ENCODE results near the gene DNAH11. TPM values are rescaled to one million over a fixed set of nuclear protein-coding genes. Genes with fewer than 3 reads are reported as not detected.
"Not testable (repeated sequence)": the region's sequence is repeated elsewhere in the genome, so short reads cannot be mapped to it uniquely, and the experiment has no call there.

The DNAH11 gene
- total and polyA plus RNA-seq, 4 donors = 1.8 to 24.7 (median 8.1) TPM

GRCh38 chr7:21526448-21526847 lies 16.4 kb upstream of the DNAH11 start:
- H3K9ac ChIP-seq (ENCODE audit: insufficient read depth in 1 of 2, low read length in 2 of 2) = no peak overlapping the region
- ATAC-seq (ENCODE audit: insufficient read depth, low FRiP score) (no peak), DNase-seq (no peak)
- H3K36me3 ChIP-seq (ENCODE audit: control insufficient read depth in 4 of 4, insufficient read depth in 4 of 4, low read length in 4 of 4) = no peaks in the 10 kb centered on the region
- H3K9me3 ChIP-seq (ENCODE audit: control insufficient read depth in 4 of 4, insufficient read depth in 3 of 4, low read length in 3 of 4) = peaks cover 0 to 7% (median 2%) of the 10 kb centered on the region in 4 donors
- H3K4me3 ChIP-seq = no peak overlapping the region
- TF ChIP-seq CTCF (IDR thresholded peaks at IDR 0.05; ENCODE audit: control extremely low read depth, extremely low read depth) = no peak
- 93 to 98% methylated on average over 3 of the region's 3 CpGs for WGBS, 2 donors
- no peaks in the 10 kb centered on the region for H3K4me1 ChIP-seq (ENCODE audit: control insufficient read depth in 5 of 5, insufficient read depth in 5 of 5, low read length in 5 of 5)
- H3K27ac ChIP-seq (ENCODE audit: low read depth in 1 of 2, low read length in 1 of 2) = no peak overlapping the region
- peaks cover 0 to 2% (median 2%) of the 10 kb centered on the region in 3 donors for H3K27me3 ChIP-seq (ENCODE audit: control insufficient read depth in 3 of 3, insufficient read depth in 3 of 3, low read length in 2 of 3)

GRCh38 chr7:21532485-21532884 lies 10.4 kb upstream of the DNAH11 start:
- ATAC-seq (ENCODE audit: insufficient read depth, low FRiP score); H3K27ac ChIP-seq (ENCODE audit: low read depth in 1 of 2, low read length in 1 of 2); H3K4me3 ChIP-seq; H3K9me3 ChIP-seq (ENCODE audit: control insufficient read depth in 4 of 4, insufficient read depth in 3 of 4, low read length in 3 of 4); H3K27me3 ChIP-seq (ENCODE audit: control insufficient read depth in 3 of 3, insufficient read depth in 3 of 3, low read length in 2 of 3); DNase-seq; H3K4me1 ChIP-seq (ENCODE audit: control insufficient read depth in 5 of 5, insufficient read depth in 5 of 5, low read length in 5 of 5); H3K9ac ChIP-seq (ENCODE audit: insufficient read depth in 1 of 2, low read length in 2 of 2); H3K36me3 ChIP-seq (ENCODE audit: control insufficient read depth in 4 of 4, insufficient read depth in 4 of 4, low read length in 4 of 4): not testable (repeated sequence)
- WGBS, 2 donors = 56 to 62% methylated on average over 1 of the region's 1 CpG

GRCh38 chr7:21533646-21534045 lies 9.2 kb upstream of the DNAH11 start:
- not testable (repeated sequence) for H3K4me1 ChIP-seq (ENCODE audit: control insufficient read depth in 5 of 5, insufficient read depth in 5 of 5, low read length in 5 of 5); ATAC-seq (ENCODE audit: insufficient read depth, low FRiP score); H3K9me3 ChIP-seq (ENCODE audit: control insufficient read depth in 4 of 4, insufficient read depth in 3 of 4, low read length in 3 of 4); H3K27ac ChIP-seq (ENCODE audit: low read depth in 1 of 2, low read length in 1 of 2); DNase-seq; H3K27me3 ChIP-seq (ENCODE audit: control insufficient read depth in 3 of 3, insufficient read depth in 3 of 3, low read length in 2 of 3); H3K4me3 ChIP-seq; H3K36me3 ChIP-seq (ENCODE audit: control insufficient read depth in 4 of 4, insufficient read depth in 4 of 4, low read length in 4 of 4); H3K9ac ChIP-seq (ENCODE audit: insufficient read depth in 1 of 2, low read length in 2 of 2)

GRCh38 chr7:21536445-21537118 lies 6.3 kb upstream of the DNAH11 start:
- H3K9ac ChIP-seq (ENCODE audit: insufficient read depth in 1 of 2, low read length in 2 of 2); H3K4me3 ChIP-seq; ATAC-seq (ENCODE audit: insufficient read depth, low FRiP score); H3K36me3 ChIP-seq (ENCODE audit: control insufficient read depth in 4 of 4, insufficient read depth in 4 of 4, low read length in 4 of 4); H3K27ac ChIP-seq (ENCODE audit: low read depth in 1 of 2, low read length in 1 of 2); H3K4me1 ChIP-seq (ENCODE audit: control insufficient read depth in 5 of 5, insufficient read depth in 5 of 5, low read length in 5 of 5); DNase-seq; H3K9me3 ChIP-seq (ENCODE audit: control insufficient read depth in 4 of 4, insufficient read depth in 3 of 4, low read length in 3 of 4): not testable (repeated sequence)
- peaks cover 3 to 26% (median 24%) of the 10 kb centered on the region in 3 donors for H3K27me3 ChIP-seq (ENCODE audit: control insufficient read depth in 3 of 3, insufficient read depth in 3 of 3, low read length in 2 of 3)
- 96 to 97% methylated on average over 27 of the region's 27 CpGs for WGBS, 2 donors

- Histone ChIP-seq H3K4me1 (ENCODE audit: control insufficient read depth in 5 of 5, insufficient read depth in 5 of 5, low read length in 5 of 5) (peaks cover 0 to 12% (median 6%) of the 10 kb centered on the region in 5 donors), H3K4me3 (no peak overlapping the region), H3K9ac (ENCODE audit: insufficient read depth in 1 of 2, low read length in 2 of 2) (no peak overlapping the region), H3K9me3 (ENCODE audit: control insufficient read depth in 4 of 4, insufficient read depth in 3 of 4, low read length in 3 of 4) (no peaks in the 10 kb centered on the region), H3K27ac (ENCODE audit: low read depth in 1 of 2, low read length in 1 of 2) (no peak overlapping the region), H3K27me3 (ENCODE audit: control insufficient read depth in 3 of 3, insufficient read depth in 3 of 3, low read length in 2 of 3) (peaks cover 3 to 48% (median 43%) of the 10 kb centered on the region in 3 donors), H3K36me3 (ENCODE audit: control insufficient read depth in 4 of 4, insufficient read depth in 4 of 4, low read length in 4 of 4) (no peaks in the 10 kb centered on the region)
- no peak for TF ChIP-seq CTCF (IDR thresholded peaks at IDR 0.05; ENCODE audit: control extremely low read depth, extremely low read depth)
- DNase-seq = no peak
- ATAC-seq (ENCODE audit: insufficient read depth, low FRiP score) = no peak
- WGBS, 2 donors = 72 to 81% methylated on average over 3 of the region's 3 CpGs
Observed at GRCh38 chr7:21538936-21539495, 3.8 kb upstream of the DNAH11 start.

Data from lung (tissue), 12 donors.